GM12873 (cell line): ENCODE data around the gene FBXO2.

Source experiments
- TF ChIP-seq, protein P1 (sequence below): IDR thresholded peaks from 2 replicates; pipeline ENCODE4 v1.5.1; 2012; ENCODE audit warnings: low read depth, mild to moderate bottlenecking, moderate library complexity, low read length, control low read depth; ENCODE audit not compliant: insufficient read depth; ENCODE audit errors: missing control alignments

FBXO2 gene

DNA sequence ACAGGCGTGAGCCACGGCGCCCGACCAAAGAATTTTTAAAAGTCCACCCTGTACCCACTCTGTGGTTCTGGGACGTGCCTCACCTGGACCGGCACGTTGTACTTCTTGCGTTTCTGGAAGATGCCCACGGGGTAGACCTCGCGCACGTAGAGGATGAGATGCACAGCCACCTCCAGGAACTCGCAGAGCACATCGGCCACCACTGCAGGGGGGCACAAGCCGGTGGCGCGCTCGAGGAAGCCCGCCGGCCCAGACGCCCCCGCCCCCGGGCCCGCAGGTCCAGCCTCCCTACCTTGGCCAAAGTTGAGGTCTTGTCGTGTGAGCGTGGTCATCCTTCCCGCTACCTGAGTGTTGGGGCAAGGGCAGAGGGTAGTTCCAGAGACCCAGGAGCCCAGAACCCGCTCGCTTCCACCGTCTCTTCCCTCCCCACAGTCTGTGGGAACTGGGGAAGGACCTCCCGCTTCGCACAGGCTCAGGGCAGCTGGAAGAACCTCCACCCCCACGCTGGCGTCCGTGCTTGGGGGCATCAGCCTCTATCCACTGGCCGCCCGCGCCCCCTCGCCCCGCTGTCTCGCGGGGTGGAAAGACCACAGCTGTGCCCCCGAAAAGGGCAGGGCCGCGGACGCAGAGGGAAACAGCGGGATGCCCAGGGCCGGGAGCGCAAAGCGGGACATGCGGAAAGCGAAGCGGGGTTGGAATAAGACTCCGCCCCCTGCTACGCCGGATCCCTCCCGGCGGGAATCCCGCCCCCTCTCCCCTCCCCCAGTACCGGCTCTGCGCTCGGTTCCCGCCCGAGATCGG, 26.2 kb upstream of the FBXO2 start:
- TF ChIP-seq, protein P1, sequence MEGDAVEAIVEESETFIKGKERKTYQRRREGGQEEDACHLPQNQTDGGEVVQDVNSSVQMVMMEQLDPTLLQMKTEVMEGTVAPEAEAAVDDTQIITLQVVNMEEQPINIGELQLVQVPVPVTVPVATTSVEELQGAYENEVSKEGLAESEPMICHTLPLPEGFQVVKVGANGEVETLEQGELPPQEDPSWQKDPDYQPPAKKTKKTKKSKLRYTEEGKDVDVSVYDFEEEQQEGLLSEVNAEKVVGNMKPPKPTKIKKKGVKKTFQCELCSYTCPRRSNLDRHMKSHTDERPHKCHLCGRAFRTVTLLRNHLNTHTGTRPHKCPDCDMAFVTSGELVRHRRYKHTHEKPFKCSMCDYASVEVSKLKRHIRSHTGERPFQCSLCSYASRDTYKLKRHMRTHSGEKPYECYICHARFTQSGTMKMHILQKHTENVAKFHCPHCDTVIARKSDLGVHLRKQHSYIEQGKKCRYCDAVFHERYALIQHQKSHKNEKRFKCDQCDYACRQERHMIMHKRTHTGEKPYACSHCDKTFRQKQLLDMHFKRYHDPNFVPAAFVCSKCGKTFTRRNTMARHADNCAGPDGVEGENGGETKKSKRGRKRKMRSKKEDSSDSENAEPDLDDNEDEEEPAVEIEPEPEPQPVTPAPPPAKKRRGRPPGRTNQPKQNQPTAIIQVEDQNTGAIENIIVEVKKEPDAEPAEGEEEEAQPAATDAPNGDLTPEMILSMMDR, result no peak

DNA sequence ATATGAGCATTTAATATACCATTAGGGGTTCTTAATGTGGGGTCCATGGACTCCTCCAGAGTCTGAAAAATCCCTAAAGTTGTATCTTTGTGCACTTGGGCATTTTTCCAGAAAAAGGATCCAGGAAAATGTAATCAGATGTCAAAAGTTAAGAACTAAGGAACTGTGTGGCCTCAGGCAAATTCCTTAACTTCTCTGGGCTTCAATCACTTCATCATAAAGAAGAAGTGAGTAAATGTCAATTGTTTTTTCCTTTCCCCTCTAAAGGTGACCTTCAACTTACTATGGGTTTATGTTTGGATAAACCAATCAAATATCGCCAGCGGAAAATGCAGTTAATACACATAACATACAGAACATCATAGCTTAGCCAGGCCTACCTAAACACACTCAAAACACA, 24.2 kb upstream of the FBXO2 start:
- TF ChIP-seq, protein P1, result no peak

DNA sequence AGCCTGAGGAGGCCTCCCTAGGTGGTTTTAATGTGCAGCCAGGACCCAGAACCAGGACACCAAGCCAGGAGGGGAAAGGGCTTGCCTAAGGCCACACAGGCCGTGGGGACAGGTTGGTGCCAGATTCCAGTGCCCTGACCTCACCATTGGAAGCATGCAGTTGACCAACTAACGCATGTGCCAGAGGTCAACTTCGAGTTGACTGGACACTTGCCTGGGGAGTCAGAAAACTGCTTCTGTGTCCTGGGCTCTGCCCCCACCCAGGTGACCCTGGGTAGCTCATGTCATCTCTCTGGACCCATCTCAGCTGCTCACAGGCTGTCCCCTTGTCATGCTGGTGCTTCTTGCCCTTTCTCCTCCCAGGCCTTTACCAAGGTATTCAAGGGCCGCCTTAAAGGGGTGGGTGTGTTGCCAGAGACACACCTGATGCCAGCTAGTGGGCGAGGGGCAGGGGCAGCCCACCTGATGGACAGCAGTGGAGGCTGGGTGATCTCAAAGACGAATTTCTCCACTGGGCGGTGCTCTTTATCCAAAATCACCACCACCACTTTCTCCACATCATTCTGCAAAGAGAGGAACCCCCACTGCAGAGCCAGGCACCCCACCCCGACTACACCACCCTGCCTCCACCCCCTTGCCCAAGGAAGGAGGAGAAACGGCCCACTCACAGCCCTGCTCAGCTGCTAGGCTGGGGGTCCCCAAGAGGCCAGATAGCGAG, 22.3 kb upstream of the FBXO2 start:
- TF ChIP-seq, protein P1, result no peak

DNA sequence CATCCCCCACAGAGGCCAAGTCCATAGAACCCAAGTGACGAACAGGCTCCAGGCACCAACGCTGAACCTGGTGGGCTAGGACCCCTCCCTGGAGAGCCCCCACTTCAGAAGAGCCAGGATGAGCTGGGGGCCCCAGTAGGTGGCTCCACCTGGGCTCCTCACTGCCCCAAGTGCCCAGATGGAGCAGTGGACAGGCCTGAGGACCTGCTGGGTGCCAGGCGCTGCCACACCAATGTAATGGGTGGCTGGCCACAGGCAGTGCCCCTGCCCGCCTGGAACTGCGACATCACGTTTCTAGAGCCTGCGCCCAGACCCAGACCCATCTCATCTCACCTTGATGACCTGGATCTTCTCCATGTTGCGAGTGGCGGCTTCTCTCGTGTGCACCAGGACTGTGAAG, 21.1 kb upstream of the FBXO2 start:
- TF ChIP-seq, protein P1, result no peak

DNA sequence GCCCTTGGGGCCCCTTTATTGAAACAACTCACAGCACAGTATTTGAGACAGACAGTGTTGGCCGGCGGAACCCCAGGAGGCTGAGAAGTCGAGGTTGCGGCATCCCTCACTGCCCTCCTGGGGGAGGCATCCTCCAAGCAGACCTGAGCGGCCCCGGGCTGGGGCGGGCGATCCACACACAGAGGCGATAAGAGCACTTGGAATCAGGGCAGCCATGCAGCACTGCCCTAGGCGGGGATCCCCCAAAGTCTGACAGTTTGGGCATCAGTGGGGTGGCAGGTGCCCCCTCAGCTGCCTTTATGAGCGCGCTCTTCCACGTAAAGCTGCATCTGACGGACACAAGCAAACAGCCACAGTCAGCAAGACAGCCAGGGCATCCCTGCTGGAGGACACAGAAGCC, 20.3 kb upstream of the FBXO2 start:
- TF ChIP-seq, protein P1, result no peak

DNA sequence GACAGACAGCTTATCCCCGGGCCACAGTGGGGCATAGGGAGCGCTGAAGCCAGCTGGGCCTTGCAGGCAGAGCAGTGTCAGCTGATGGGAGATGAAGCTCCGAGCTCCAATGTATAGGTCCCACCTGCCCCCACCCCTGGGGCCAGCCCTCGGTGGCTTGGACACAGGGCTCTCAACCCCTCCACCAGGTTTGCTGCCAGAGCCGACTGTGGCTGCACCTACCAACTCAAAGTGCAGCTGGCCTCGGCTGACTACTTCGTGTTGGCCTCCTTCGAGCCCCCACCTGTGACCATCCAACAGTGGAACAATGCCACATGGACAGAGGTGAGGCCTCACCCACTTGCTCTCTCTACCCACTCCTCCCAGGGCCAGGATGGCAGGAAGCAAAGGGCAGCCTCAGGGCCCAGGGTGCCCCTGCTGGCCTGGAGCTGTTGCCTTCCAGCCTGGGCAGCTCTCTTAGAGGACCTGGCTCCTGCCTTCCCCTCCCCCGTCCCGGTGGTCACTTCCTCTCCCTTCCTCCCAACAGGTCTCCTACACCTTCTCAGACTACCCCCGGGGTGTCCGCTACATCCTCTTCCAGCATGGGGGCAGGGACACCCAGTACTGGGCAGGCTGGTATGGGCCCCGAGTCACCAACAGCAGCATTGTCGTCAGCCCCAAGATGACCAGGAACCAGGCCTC, 19.0 kb upstream of the FBXO2 start:
- TF ChIP-seq, protein P1, result no peak
